Mucosa of descending colon (tissue), 3 donors: ENCODE data around the gene PRPH. TPM values are rescaled to one million over a fixed set of nuclear protein-coding genes. Genes with fewer than 3 reads are reported as not detected.
"Not testable (repeated sequence)": the region's sequence is repeated elsewhere in the genome, so short reads cannot be mapped to it uniquely, and the experiment has no call there.

Experiments
- ATAC-seq: fragments of 200-7000 bp; cut with Tn5 transposase; one replicate; pipeline ENCODE4 v1.9.1; 2020; ENCODE audit warnings: mild to moderate bottlenecking, moderate library complexity
- DNase-seq, 3 donors: peaks; one replicate each; pipeline ENCODE4 v3.0.0-alpha.2; 2020
- H3K36me3 ChIP-seq: fragments of 200-600 bp; one replicate; pipeline ENCODE4 v1.8.0; 2021; ENCODE audit warnings: low read depth, mild to moderate bottlenecking
- H3K4me1 ChIP-seq: fragments of 200-600 bp; one replicate; pipeline ENCODE4 v1.8.0; 2021; ENCODE audit warnings: low read depth, mild to moderate bottlenecking
- H3K4me3 ChIP-seq: fragments of 200-600 bp; one replicate; pipeline ENCODE4 v1.8.0; 2021; ENCODE audit warnings: mild to moderate bottlenecking
- H3K9me3 ChIP-seq: fragments of 200-600 bp; one replicate; pipeline ENCODE4 v1.8.0; 2021; ENCODE audit warnings: mild to moderate bottlenecking
- intact Hi-C, 2 donors: fragments of 100-400 bp; cut with DNase I in 1 of 2; cut with micrococcal nuclease in 1 of 2; formaldehyde crosslinking; loops; one replicate each; pipeline versions ENCODE4 v1.11.0 to v1.11.1; 2022; cut with DNase I, micrococcal nuclease
- total RNA-seq, 3 donors: library from RNA; stranded (reverse); fragmentation: NEBNext Ultra II Directional in 2 of 3; extraction: Animal tissue kit (Norgen Biotek cat#: 25700) in 2 of 3; gene quantifications; one replicate each; pipeline versions ENCODE4 v1.2.1 to v1.2.4, GENCODE V29; 2021 to 2023
- TF ChIP-seq, protein P1 (sequence below): fragments of 200-600 bp; IDR thresholded peaks from one replicate; pipeline ENCODE4 v1.8.0; 2022; ENCODE audit warnings: antibody characterized with exemption, mild to moderate bottlenecking
- donor health status: DM: no; HTN: no; CAD: no; lungs with moderate emphysema.
- donor health status: DM: no; HTN: no; CAD: no.
- donor health status: DM: no; HTN: yes; CAD: no.

PRPH gene
- total RNA-seq, 3 donors from 2014 or later = 5.1 to 69.5 (median 8.6) TPM

DNA sequence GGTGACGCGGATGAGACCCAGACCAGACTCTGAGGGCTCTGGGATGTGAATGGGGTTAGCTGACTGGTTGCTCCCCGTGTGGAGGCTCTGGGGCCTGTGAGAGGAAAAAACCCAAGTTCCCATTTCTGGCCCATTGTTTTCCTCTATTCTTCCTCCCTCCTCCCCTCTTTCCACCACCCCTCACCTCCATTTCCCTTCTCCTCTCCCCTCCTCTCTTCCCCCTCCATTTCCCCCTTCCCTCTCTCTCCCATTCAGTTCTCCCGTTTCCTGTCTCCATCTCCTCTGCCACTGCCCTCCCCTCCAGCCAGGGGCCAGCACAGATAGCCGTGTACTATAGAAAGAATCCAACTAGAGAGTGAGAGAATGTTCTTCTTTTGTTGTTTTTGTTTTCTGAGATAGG, 12.6 kb upstream of the PRPH start:
- no peaks in the 10 kb centered on the region for H3K36me3 ChIP-seq
- DNase-seq (no peak), ATAC-seq (no peak)
- intact Hi-C loops = loop anchor here (10.0 kb wide), 2 partner anchors 52 to 62 kb away; partner anchors contain the start of genes C1QL4 (in 1 of the 2) and DNAJC22 (in 1 of the 2)
- H3K9me3 ChIP-seq = no peaks in the 10 kb centered on the region
- H3K4me1 ChIP-seq = no peaks in the 10 kb centered on the region
- TF ChIP-seq, protein P1, sequence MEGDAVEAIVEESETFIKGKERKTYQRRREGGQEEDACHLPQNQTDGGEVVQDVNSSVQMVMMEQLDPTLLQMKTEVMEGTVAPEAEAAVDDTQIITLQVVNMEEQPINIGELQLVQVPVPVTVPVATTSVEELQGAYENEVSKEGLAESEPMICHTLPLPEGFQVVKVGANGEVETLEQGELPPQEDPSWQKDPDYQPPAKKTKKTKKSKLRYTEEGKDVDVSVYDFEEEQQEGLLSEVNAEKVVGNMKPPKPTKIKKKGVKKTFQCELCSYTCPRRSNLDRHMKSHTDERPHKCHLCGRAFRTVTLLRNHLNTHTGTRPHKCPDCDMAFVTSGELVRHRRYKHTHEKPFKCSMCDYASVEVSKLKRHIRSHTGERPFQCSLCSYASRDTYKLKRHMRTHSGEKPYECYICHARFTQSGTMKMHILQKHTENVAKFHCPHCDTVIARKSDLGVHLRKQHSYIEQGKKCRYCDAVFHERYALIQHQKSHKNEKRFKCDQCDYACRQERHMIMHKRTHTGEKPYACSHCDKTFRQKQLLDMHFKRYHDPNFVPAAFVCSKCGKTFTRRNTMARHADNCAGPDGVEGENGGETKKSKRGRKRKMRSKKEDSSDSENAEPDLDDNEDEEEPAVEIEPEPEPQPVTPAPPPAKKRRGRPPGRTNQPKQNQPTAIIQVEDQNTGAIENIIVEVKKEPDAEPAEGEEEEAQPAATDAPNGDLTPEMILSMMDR = no peak
- no peak overlapping the region for H3K4me3 ChIP-seq

DNA sequence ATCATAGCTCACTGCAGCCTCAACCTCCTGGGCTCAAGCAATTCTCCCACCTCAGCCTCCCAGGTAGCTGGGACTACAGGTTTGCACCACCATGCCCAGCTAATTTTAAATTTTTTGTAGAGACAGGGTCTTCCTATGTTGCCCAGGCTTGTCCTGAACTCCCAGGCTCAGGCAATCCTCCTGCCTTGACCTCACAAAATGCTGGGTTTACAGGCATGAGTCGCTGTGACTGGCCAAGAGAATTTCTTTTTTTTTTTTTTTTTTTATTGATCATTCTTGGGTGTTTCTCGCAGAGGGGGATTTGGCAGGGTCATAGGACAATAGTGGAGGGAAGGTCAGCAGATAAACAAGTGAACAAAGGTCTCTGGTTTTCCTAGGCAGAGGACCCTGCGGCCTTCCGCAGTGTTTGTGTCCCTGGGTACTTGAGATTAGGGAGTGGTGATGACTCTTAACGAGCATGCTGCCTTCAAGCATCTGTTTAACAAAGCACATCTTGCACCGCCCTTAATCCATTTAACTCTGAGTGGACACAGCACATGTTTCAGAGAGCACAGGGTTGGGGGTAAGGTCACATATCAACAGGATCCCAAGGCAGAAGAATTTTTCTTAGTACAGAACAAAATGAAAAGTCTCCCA, 12.1 kb upstream of the PRPH start:
- not testable (repeated sequence) for ATAC-seq, H3K9me3 ChIP-seq, H3K4me3 ChIP-seq, H3K4me1 ChIP-seq, H3K36me3 ChIP-seq, DNase-seq
- intact Hi-C loops = loop anchor here (10.0 kb wide), 2 partner anchors 52 to 62 kb away; partner anchors contain the start of genes C1QL4 (in 1 of the 2) and DNAJC22 (in 1 of the 2)

DNA sequence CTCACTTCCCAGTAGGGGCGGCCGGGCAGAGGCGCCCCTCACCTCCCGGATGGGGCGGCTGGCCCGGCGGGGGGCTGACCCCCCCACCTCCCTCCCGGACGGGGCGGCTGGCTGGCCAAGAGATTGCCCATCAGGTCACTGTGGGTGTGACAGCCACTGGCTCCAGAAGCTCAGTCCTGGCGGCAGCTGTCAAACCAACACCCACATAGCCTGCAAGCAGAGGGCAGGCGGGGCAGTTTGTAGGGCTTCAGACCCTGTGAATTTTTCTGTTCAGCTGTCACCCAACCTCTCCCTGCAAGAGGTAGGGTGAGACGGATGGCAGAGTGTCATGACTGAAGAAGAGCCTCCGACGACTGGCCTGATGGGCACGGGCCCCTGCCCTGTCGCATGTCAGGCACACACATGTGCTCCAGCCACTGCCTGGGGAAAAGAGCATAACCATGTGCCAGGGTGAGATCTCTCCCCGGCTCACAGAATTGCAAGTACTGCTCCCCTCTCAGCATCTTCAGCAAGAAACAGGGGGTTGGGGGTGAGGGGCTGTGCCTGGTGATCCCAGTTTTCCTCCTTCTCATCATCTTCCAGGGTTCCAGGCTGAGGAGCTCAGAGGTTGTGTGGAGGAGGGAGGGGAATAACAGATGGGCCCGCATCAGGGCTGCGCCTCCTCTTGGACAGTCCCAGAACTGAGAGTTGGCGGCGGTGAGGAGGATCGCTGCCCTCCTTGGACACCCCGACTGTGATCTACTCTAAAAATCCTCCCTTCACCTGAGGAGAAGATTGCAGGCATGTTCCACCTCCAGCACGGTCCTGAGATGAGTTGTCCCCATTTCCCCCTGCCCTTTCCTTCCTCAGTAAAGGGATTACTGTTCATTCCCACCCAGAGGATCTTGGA, 11.2 kb upstream of the PRPH start:
- Histone ChIP-seq H3K4me3 (no peak overlapping the region), H3K36me3 (no peaks in the 10 kb centered on the region), H3K9me3 (no peaks in the 10 kb centered on the region), H3K4me1 (no peaks in the 10 kb centered on the region)
- no peak for ATAC-seq
- intact Hi-C loops = loop anchor here (10.0 kb wide), 2 partner anchors 51 to 61 kb away; partner anchors contain the start of genes C1QL4 (in 1 of the 2) and DNAJC22 (in 1 of the 2)
- DNase-seq = no peak
- TF ChIP-seq, protein P1 = no peak

DNA sequence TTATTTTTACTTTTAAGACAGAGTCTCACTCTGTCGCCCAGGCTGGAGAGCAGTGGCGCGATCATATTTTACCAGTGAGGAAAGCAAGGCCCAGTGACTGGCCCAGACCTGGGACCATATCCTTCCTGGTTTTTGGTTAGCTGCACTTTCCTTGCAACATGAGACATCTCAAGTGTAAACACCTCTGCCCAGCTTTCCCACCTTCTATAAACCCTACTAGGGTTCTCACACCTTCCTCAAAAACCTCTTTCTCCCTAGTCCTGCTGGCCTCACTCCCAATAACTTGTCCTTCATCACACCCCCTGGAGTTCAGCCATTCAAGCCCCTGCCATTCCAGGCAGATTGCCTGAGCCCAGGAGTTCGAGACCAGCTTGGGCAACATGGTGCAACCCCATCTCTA, 10.3 kb upstream of the PRPH start:
- Histone ChIP-seq H3K36me3 (no peaks in the 10 kb centered on the region), H3K4me3 (no peak overlapping the region), H3K4me1 (no peaks in the 10 kb centered on the region), H3K9me3 (no peaks in the 10 kb centered on the region)
- intact Hi-C loops = loop anchor here (10.0 kb wide), 2 partner anchors 50 to 60 kb away; partner anchors contain the start of genes C1QL4 (in 1 of the 2) and DNAJC22 (in 1 of the 2)
- ATAC-seq (no peak), DNase-seq (no peak)
- TF ChIP-seq, protein P1 = no peak

DNA sequence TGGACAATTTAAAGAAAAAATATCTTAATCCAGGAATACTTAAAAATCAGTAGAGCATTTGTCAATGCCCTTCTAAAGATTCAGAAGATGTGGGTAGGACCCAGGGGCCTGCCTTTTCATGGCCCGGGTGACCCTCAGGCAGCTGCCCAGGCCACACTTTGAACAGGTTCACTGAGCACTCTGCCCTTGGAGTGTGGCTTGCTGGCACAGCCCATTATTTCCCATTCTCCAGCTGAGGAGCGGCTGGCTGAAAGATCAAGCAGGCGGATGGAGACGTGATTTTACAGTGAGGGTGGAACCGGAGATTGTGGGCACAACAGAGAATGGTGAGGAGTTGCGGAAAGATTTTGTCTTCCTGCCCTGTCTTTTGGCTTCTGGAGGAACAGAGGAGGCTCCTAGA, 7.1 kb upstream of the PRPH start:
- intact Hi-C loops = loop anchor here (10.0 kb wide), 2 partner anchors 47 to 57 kb away; partner anchors contain the start of genes C1QL4 (in 1 of the 2) and DNAJC22 (in 1 of the 2)
- DNase-seq = no peak
- Histone ChIP-seq H3K4me3 (no peak overlapping the region), H3K36me3 (no peaks in the 10 kb centered on the region), H3K9me3 (no peaks in the 10 kb centered on the region), H3K4me1 (no peaks in the 10 kb centered on the region)
- ATAC-seq = no peak
- TF ChIP-seq, protein P1 = no peak
